H9 (cell line): ENCODE measurements around the gene SLC35F3. TPM values are rescaled to one million over a fixed set of nuclear protein-coding genes. Genes with fewer than 3 reads are reported as not detected.

ENCODE experiments used
- DNase-seq: peaks from one replicate; pipeline ENCODE4 v3.0.0-alpha.2; 2017
- H2AFZ ChIP-seq: one replicate; pipeline ENCODE4 v1.6.1; 2013; ENCODE audit warnings: mild to moderate bottlenecking, low read length, control low read depth, moderate library complexity
- H2AK5ac ChIP-seq: 2 replicates; pipeline ENCODE4 v1.6.1; 2013; ENCODE audit warnings: low read length, control low read depth, mixed read lengths; ENCODE audit not compliant: insufficient read length
- H2BK120ac ChIP-seq: one replicate; pipeline ENCODE4 v1.6.1; 2013; ENCODE audit warnings: low read depth, mild to moderate bottlenecking, low read length, control low read depth, inconsistent platforms; ENCODE audit not compliant: poor library complexity, severe bottlenecking
- H2BK12ac ChIP-seq: 2 replicates; pipeline ENCODE4 v1.6.1; 2013; ENCODE audit warnings: low read length, control low read depth, mixed read lengths, low read depth; ENCODE audit not compliant: insufficient read length
- H2BK15ac ChIP-seq: 2 replicates; pipeline ENCODE4 v1.6.1; 2013; ENCODE audit warnings: low read depth, low read length, control low read depth
- H2BK20ac ChIP-seq: one replicate; pipeline ENCODE4 v1.6.1; 2013; ENCODE audit warnings: low read depth, mild to moderate bottlenecking, low read length, control low read depth, inconsistent platforms; ENCODE audit not compliant: poor library complexity, severe bottlenecking
- H2BK5ac ChIP-seq: 2 replicates; pipeline ENCODE4 v1.6.1; 2013; ENCODE audit warnings: low read length, control low read depth, mixed read lengths; ENCODE audit not compliant: insufficient read length
- H3K14ac ChIP-seq: 2 replicates; pipeline ENCODE4 v1.6.1; 2013; ENCODE audit warnings: low read length, control low read depth; ENCODE audit not compliant: insufficient read depth
- H3K18ac ChIP-seq: 2 replicates; pipeline ENCODE4 v1.6.1; 2013; ENCODE audit warnings: low read depth, mild to moderate bottlenecking, mixed read lengths, low read length, control low read depth; ENCODE audit not compliant: insufficient read length
- H3K23ac ChIP-seq: 2 replicates; pipeline ENCODE4 v1.6.1; 2013; ENCODE audit warnings: low read length, control low read depth, mixed read lengths, low read depth; ENCODE audit not compliant: insufficient read length
- H3K23me2 ChIP-seq: 2 replicates; pipeline ENCODE4 v1.6.1; 2013; ENCODE audit warnings: low read depth, mild to moderate bottlenecking, mixed read lengths, low read length, control low read depth; ENCODE audit not compliant: insufficient read length, poor library complexity, severe bottlenecking
- H3K27ac ChIP-seq: 2 replicates; pipeline ENCODE4 v1.5.1; 2013; ENCODE audit warnings: low read length, control low read depth, mixed read lengths, low read depth; ENCODE audit not compliant: insufficient read length
- H3K27me3 ChIP-seq: 2 replicates; pipeline ENCODE4 v1.6.1; 2013; ENCODE audit warnings: low read length, control low read depth, inconsistent platforms; ENCODE audit not compliant: insufficient read depth
- H3K4ac ChIP-seq: 2 replicates; pipeline ENCODE4 v1.6.1; 2013; ENCODE audit warnings: low read depth, mild to moderate bottlenecking, control low read depth, inconsistent platforms, low read length, moderate library complexity
- H3K4me1 ChIP-seq: 2 replicates; pipeline ENCODE4 v1.6.1; 2013; ENCODE audit warnings: low read length, control low read depth, inconsistent platforms; ENCODE audit not compliant: insufficient read depth
- H3K4me2 ChIP-seq: 2 replicates; pipeline ENCODE4 v1.6.1; 2013; ENCODE audit warnings: low read length, control low read depth, mixed read lengths; ENCODE audit not compliant: insufficient read length, insufficient read depth
- H3K56ac ChIP-seq: 2 replicates; pipeline ENCODE4 v1.6.1; 2013; ENCODE audit warnings: low read depth, mild to moderate bottlenecking, mixed read lengths, low read length, control low read depth; ENCODE audit not compliant: insufficient read length
- H3K79me1 ChIP-seq: 2 replicates; pipeline ENCODE4 v1.6.1; 2013; ENCODE audit warnings: low read depth, mild to moderate bottlenecking, moderate library complexity, low read length, control low read depth, inconsistent platforms; ENCODE audit not compliant: insufficient read depth, poor library complexity, severe bottlenecking
- H3K79me2 ChIP-seq: 2 replicates; pipeline ENCODE4 v1.6.1; 2013; ENCODE audit warnings: low read length, control low read depth, inconsistent platforms; ENCODE audit not compliant: insufficient read depth
- H3K9ac ChIP-seq: 2 replicates; pipeline ENCODE4 v1.6.1; 2013; ENCODE audit warnings: low read length, control low read depth, mixed read lengths; ENCODE audit not compliant: insufficient read length; ENCODE audit errors: extremely low read depth
- H3K9me3 ChIP-seq: one replicate; pipeline ENCODE4 v1.6.1; 2013; ENCODE audit warnings: low read depth, low read length, inconsistent platforms; ENCODE audit not compliant: control insufficient read depth
- H3T11ph ChIP-seq: one replicate; pipeline ENCODE4 v1.6.1; 2013; ENCODE audit warnings: mild to moderate bottlenecking, low read length, control low read depth, inconsistent platforms
- H4K20me1 ChIP-seq: one replicate; pipeline ENCODE4 v1.6.1; 2013; ENCODE audit not compliant: control insufficient read depth, insufficient read length, insufficient read depth
- H4K5ac ChIP-seq: 2 replicates; pipeline ENCODE4 v1.6.1; 2013; ENCODE audit warnings: low read depth, mild to moderate bottlenecking, mixed read lengths, low read length, control low read depth; ENCODE audit not compliant: insufficient read length
- H4K8ac ChIP-seq: replicated peaks from 2 replicates; pipeline ENCODE4 v1.6.1; 2013; ENCODE audit warnings: low read length, control low read depth, mixed read lengths, low read depth; ENCODE audit not compliant: insufficient read length
- H4K91ac ChIP-seq: 2 replicates; pipeline ENCODE4 v1.6.1; 2013; ENCODE audit warnings: low read depth, mild to moderate bottlenecking, moderate library complexity, mixed read lengths, low read length, control low read depth; ENCODE audit not compliant: insufficient read length
- H3K27ac Mint-ChIP-seq, 3 experiments: 2 replicates in 2 of 3; 3 replicates in 1 of 3; pipeline ENCODE4 v1.8.0; 2020 to 2021; ENCODE audit warnings: mixed read lengths in 3 of 3, mild to moderate bottlenecking in 1 of 3, moderate library complexity in 1 of 3
- H3K27me3 Mint-ChIP-seq: 2 replicates; pipeline ENCODE4 v1.8.0; 2021; ENCODE audit warnings: low read depth, mild to moderate bottlenecking, moderate library complexity, mixed read lengths
- H3K36me3 Mint-ChIP-seq, 3 experiments: 2 replicates in 2 of 3; 3 replicates in 1 of 3; pipeline ENCODE4 v1.8.0; 2020 to 2021; ENCODE audit warnings: low read depth in 3 of 3, mixed read lengths in 3 of 3; ENCODE audit not compliant: insufficient read depth in 1 of 3
- H3K4me1 Mint-ChIP-seq, 2 experiments: 2 replicates each; pipeline ENCODE4 v1.8.0; 2020; ENCODE audit warnings: mixed read lengths in 2 of 2
- H3K4me3 Mint-ChIP-seq, 2 experiments: 2 replicates in 1 of 2; 3 replicates in 1 of 2; pipeline ENCODE4 v1.8.0; 2020 to 2021; ENCODE audit warnings: mild to moderate bottlenecking in 2 of 2, mixed read lengths in 2 of 2, moderate library complexity in 1 of 2
- H3K9me3 Mint-ChIP-seq, 2 experiments: 2 replicates in 1 of 2; 3 replicates in 1 of 2; pipeline ENCODE4 v1.8.0; 2020; ENCODE audit warnings: mild to moderate bottlenecking in 2 of 2, mixed read lengths in 2 of 2, moderate library complexity in 1 of 2
- WGBS: extraction: QIAGEN DNeasy Blood & Tissue Kit; methylation state at CpG from one replicate; pipeline ENCODE4 v1.1.7; 2013; ENCODE audit warnings: missing lambda C conversion rate, low lambda C conversion rate, mixed read lengths; ENCODE audit not compliant: insufficient read length; ENCODE audit errors: extremely low coverage; 5-methylcytosine and 5-hydroxymethylcytosine counted together
- total RNA-seq: library from RNA; stranded (reverse); gene quantifications from 2 replicates; pipeline ENCODE4 v1.2.1, GENCODE V29; 2021
- TF ChIP-seq, protein P1 (sequence below): fragments of 200-600 bp; sonication (generic); conservative IDR thresholded peaks from 3 replicates; pipeline ENCODE4 v1.8.0; 2021; ENCODE audit warnings: antibody characterized with exemption, mild to moderate bottlenecking

Gene SLC35F3
- total RNA-seq, 1 experiment from 2014 or later, result 0.81 TPM

DNA sequence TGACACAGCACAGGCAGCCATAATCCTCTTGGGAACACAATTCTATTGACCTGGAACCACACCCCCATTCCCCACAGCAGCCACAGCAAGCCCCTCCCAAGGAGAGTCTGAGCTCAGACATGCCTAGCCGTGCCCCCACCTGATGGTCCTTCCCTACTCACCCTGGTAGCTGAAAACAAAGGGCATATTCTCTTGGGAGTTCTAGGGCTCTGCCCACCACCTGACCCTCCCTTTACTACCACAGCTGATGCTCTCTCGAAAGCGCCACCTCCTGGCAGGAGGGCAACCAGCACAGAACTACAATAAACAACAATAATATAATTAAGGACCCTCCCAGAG lies 283.9 kb downstream of the SLC35F3 start:
- no peak overlapping the region for H2AFZ ChIP-seq

More for the DNA sequence above, 283.9 kb downstream of the SLC35F3 start:
- Histone ChIP-seq H3K23me2 (no peaks in the 10 kb centered on the region), H4K20me1 (no peaks in the 10 kb centered on the region), H4K8ac (no peak overlapping the region), H2BK120ac (no peak overlapping the region), H3K9me3 (no peaks in the 10 kb centered on the region), H3K9ac (no peak overlapping the region), H2BK5ac (no peak overlapping the region), H3K79me2 (no peaks in the 10 kb centered on the region), H3K14ac (no peak overlapping the region), H3T11ph (no peak overlapping the region), H4K91ac (no peak overlapping the region), H2AK5ac (no peak overlapping the region), H3K4ac (no peak overlapping the region), H4K5ac (no peak overlapping the region), H3K27me3 (no peaks in the 10 kb centered on the region), H3K27ac (no peak overlapping the region), H3K18ac (peak overlapping the region; percentile 89), H2BK20ac (no peak overlapping the region), H2BK15ac (no peak overlapping the region), H3K56ac (no peak overlapping the region), H3K4me2 (no peak overlapping the region), H3K4me1 (no peaks in the 10 kb centered on the region), H2BK12ac (no peak overlapping the region), H3K23ac (no peak overlapping the region), H3K79me1 (no peaks in the 10 kb centered on the region)
- H3K9me3 Mint-ChIP-seq, result peaks cover 24 to 25% of the 10 kb centered on the region in 2 experiments
- peak; percentile 88 for DNase-seq
- H3K27me3 Mint-ChIP-seq, result peaks cover 17% of the 10 kb centered on the region
- no CpG with 5 or more reads among the region's 3 CpGs for WGBS
- TF ChIP-seq, protein P1, sequence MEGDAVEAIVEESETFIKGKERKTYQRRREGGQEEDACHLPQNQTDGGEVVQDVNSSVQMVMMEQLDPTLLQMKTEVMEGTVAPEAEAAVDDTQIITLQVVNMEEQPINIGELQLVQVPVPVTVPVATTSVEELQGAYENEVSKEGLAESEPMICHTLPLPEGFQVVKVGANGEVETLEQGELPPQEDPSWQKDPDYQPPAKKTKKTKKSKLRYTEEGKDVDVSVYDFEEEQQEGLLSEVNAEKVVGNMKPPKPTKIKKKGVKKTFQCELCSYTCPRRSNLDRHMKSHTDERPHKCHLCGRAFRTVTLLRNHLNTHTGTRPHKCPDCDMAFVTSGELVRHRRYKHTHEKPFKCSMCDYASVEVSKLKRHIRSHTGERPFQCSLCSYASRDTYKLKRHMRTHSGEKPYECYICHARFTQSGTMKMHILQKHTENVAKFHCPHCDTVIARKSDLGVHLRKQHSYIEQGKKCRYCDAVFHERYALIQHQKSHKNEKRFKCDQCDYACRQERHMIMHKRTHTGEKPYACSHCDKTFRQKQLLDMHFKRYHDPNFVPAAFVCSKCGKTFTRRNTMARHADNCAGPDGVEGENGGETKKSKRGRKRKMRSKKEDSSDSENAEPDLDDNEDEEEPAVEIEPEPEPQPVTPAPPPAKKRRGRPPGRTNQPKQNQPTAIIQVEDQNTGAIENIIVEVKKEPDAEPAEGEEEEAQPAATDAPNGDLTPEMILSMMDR, result peak; percentile 78
- peak overlapping the region in 1 of 2 experiments; percentile 33; a peak in 1 of 5 replicates for H3K4me3 Mint-ChIP-seq
- H3K27ac Mint-ChIP-seq, result peak overlapping the region; percentile 53 to 98 (median 65); a peak in 5 of 7 replicates
- peaks cover 0 to 17% (median 0%) of the 10 kb centered on the region in 3 experiments; a peak in 4 of 7 replicates for H3K36me3 Mint-ChIP-seq
- H3K4me1 Mint-ChIP-seq, result peaks cover 8 to 13% of the 10 kb centered on the region in 2 experiments
